Measurements from ENCODE around the gene TOB1. TPM values are rescaled to one million over a fixed set of nuclear protein-coding genes. Genes with fewer than 3 reads are reported as not detected.

TOB1 gene
- total RNA-seq, 1 donor from 2014 or later, result 18.8 TPM

- ChIA-PET POLR2A (interaction anchor here (0.7 kb wide), 1 partner anchor 643 kb away, joined by 4 read pairs; no protein-coding TSS in a partner anchor), CTCF (no interaction called here)
- Mint-ChIP-seq H3K27me3 (no peaks in the 10 kb centered on the region), H3K9me3 (no peaks in the 10 kb centered on the region), H3K27ac (no peak overlapping the region), H3K4me1 (no peaks in the 10 kb centered on the region), H3K36me3 (ENCODE audit: low read depth) (no peaks in the 10 kb centered on the region), H3K4me3 (no peak overlapping the region)
- TF ChIP-seq, protein P1, sequence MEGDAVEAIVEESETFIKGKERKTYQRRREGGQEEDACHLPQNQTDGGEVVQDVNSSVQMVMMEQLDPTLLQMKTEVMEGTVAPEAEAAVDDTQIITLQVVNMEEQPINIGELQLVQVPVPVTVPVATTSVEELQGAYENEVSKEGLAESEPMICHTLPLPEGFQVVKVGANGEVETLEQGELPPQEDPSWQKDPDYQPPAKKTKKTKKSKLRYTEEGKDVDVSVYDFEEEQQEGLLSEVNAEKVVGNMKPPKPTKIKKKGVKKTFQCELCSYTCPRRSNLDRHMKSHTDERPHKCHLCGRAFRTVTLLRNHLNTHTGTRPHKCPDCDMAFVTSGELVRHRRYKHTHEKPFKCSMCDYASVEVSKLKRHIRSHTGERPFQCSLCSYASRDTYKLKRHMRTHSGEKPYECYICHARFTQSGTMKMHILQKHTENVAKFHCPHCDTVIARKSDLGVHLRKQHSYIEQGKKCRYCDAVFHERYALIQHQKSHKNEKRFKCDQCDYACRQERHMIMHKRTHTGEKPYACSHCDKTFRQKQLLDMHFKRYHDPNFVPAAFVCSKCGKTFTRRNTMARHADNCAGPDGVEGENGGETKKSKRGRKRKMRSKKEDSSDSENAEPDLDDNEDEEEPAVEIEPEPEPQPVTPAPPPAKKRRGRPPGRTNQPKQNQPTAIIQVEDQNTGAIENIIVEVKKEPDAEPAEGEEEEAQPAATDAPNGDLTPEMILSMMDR (IDR thresholded peaks at IDR 0.05), result no peak
- ATAC-seq (ENCODE audit: low read depth) (no peak), DNase-seq (no peak)
- intact Hi-C loops (cut with micrococcal nuclease), result no loop called here
These were observed 27.2 kb upstream of the TOB1 start for GRCh38 chr17:50893183-50893993.

DNA sequence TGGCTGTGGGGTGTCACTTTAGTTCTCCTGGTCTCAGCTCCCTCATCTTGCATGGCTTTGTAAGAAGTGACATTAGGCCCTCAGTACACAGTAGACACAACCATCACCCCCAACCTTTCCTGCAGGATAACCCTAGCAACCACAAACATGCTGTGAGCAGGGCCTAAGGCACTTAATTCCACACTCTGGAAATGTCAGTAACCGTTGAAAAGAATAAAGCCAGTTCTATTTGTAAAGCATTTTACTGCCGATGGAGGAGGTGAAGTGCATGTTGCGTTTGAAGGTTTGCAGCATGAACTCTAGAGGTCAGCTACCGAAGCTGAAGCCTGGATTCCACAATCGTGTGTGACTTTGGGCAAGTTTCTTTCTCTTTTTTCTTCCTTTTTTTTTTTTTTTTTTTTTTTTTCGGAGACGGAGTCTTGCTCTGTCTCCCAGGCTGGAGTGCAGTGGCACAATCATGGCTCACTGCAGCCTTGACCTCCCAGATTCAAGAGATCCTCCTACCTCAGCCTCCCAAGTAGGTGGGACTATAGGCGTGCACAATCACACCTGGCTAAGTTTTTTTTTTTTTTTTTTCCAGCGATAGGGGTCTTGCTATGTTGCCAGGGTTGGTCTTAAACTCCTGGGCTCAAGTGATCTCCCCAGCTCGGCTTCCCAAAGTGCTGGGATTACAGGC lies 26.1 kb upstream of the TOB1 start:
- H3K36me3 Mint-ChIP-seq (ENCODE audit: low read depth), result no peaks in the 10 kb centered on the region
- DNase-seq, result no peak
- TF ChIP-seq, protein P1 (IDR thresholded peaks at IDR 0.05), result no peak
- ChIA-PET CTCF (interaction anchor here (1.1 kb wide), 1 partner anchor 40 kb away, joined by 3 read pairs; no protein-coding TSS in a partner anchor), POLR2A (interaction anchor here (0.7 to 2.0 kb wide), 2 partner anchors 26 to 642 kb away, joined by 4 read pairs; partner anchors contain the start of gene TOB1)
- no peaks in the 10 kb centered on the region for H3K4me1 Mint-ChIP-seq
- intact Hi-C loops (cut with micrococcal nuclease), result no loop called here
- H3K9me3 Mint-ChIP-seq, result no peaks in the 10 kb centered on the region
- ATAC-seq (ENCODE audit: low read depth), result no peak
- no peaks in the 10 kb centered on the region for H3K27me3 Mint-ChIP-seq
- H3K4me3 Mint-ChIP-seq, result no peak overlapping the region
- H3K27ac Mint-ChIP-seq, result no peak overlapping the region

- no peaks in the 10 kb centered on the region for H3K27me3 Mint-ChIP-seq
- intact Hi-C loops (cut with micrococcal nuclease), result no loop called here
- CTCF ChIA-PET, result interaction anchor here (1.1 kb wide), 1 partner anchor 39 kb away, joined by 3 read pairs; no protein-coding TSS in a partner anchor
- no peaks in the 10 kb centered on the region for H3K9me3 Mint-ChIP-seq
- TF ChIP-seq, protein P1 (IDR thresholded peaks at IDR 0.05), result no peak
- H3K27ac Mint-ChIP-seq, result no peak overlapping the region
- no peak overlapping the region for H3K4me3 Mint-ChIP-seq
- H3K4me1 Mint-ChIP-seq, result no peaks in the 10 kb centered on the region
- no peak for DNase-seq
- no peaks in the 10 kb centered on the region for H3K36me3 Mint-ChIP-seq (ENCODE audit: low read depth)
- POLR2A ChIA-PET, result interaction anchor here (2.0 kb wide), 1 partner anchor 25 kb away, joined by 4 read pairs; the partner anchor contains the start of gene TOB1
- no peak for ATAC-seq (ENCODE audit: low read depth)
These were observed 25.4 kb upstream of the TOB1 start for GRCh38 chr17:50891577-50891989.

GRCh38 chr17:50890675-50891516 lies 24.7 kb upstream of the TOB1 start:
- TF ChIP-seq, protein P1 (IDR thresholded peaks at IDR 0.05), result no peak
- intact Hi-C loops (cut with micrococcal nuclease), result no loop called here
- no peaks in the 10 kb centered on the region for H3K9me3 Mint-ChIP-seq
- CTCF ChIA-PET, result no interaction called here
- ATAC-seq (ENCODE audit: low read depth) (no peak), DNase-seq (no peak)
- no peak overlapping the region for H3K27ac Mint-ChIP-seq
- no peak overlapping the region for H3K4me3 Mint-ChIP-seq
- POLR2A ChIA-PET, result interaction anchor here (1.5 to 2.0 kb wide), 2 partner anchors 25 kb away, joined by 4 to 8 read pairs; partner anchors contain the start of gene TOB1
- H3K4me1 Mint-ChIP-seq, result no peaks in the 10 kb centered on the region
- no peaks in the 10 kb centered on the region for H3K27me3 Mint-ChIP-seq
- no peaks in the 10 kb centered on the region for H3K36me3 Mint-ChIP-seq (ENCODE audit: low read depth)
